Type B pancreatic cell (in vitro differentiated cells): ENCODE results near the gene PLA2G2C. TPM values are rescaled to one million over a fixed set of nuclear protein-coding genes. Genes with fewer than 3 reads are reported as not detected.

ENCODE experiments used
- DNase-seq: peaks from one replicate; pipeline ENCODE4 v3.0.0; 2021; ENCODE audit warnings: mixed read lengths; ENCODE audit not compliant: unreplicated experiment; ENCODE audit errors: extremely low spot score
- H3K27ac Mint-ChIP-seq: 2 replicates; pipeline ENCODE4 v1.8.0; 2021; ENCODE audit warnings: mild to moderate bottlenecking, mixed read lengths
- H3K27me3 Mint-ChIP-seq: 2 replicates; pipeline ENCODE4 v1.8.0; 2021; ENCODE audit warnings: mixed read lengths
- H3K36me3 Mint-ChIP-seq: 2 replicates; pipeline ENCODE4 v1.8.0; 2021; ENCODE audit warnings: mixed read lengths
- H3K4me1 Mint-ChIP-seq: one replicate; pipeline ENCODE4 v1.8.0; 2021; ENCODE audit warnings: mixed read lengths; ENCODE audit not compliant: unreplicated experiment
- H3K4me3 Mint-ChIP-seq: 2 replicates; pipeline ENCODE4 v1.8.0; 2021; ENCODE audit warnings: mild to moderate bottlenecking, mixed read lengths
- H3K9me3 Mint-ChIP-seq: 2 replicates; pipeline ENCODE4 v1.8.0; 2021; ENCODE audit warnings: mixed read lengths
- CTCF ChIP-seq: fragments of 200-600 bp; sonication (generic); conservative IDR thresholded peaks from 2 replicates; pipeline ENCODE4 v1.5.0; 2021; ENCODE audit warnings: antibody characterized with exemption, mild to moderate bottlenecking
- total RNA-seq: library from RNA; stranded (reverse); gene quantifications from 2 replicates; pipeline ENCODE4 v1.2.1, GENCODE V29; 2021; ENCODE audit warnings: low replicate concordance

PLA2G2C gene
- total RNA-seq, 1 donor from 2014 or later, result not detected

DNA sequence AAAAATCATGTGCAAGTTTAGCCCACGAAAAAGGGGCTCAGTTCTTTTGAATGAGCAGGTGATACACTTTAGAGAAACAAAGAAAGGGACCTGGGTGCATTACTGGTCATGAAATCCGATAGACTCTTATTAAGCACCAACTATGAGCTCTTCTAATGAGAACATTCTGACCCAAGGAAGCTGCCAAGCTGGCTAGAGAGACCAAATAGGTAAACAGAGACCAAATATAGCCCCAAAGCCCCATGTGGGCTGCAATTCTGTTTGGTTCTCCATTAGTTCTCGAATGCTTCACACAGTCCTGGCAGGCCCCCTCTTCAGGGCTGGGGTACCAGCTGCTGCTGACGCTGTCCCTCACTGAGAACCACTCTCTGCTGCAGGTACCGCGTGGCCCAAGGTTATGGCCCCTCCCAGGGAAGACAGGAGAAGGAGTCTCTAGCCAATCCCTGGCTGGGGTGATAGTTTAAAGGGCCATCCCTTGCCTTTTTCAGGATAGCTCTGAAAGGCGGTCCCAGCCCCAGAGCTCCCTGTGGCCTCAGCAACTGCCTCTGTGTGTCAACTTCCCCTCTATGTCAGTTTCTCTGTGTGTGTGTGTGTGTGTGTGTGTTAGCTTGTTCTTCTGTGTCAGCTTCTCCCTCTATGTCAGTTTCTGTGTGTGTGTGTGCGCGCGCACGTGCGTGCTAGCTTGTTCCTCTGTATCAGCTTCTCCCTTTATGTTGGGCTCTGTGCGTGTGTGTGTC is 7.5 kb downstream of the PLA2G2C start:
- no peak for DNase-seq
- no peak for TF ChIP-seq CTCF
- Mint-ChIP-seq H3K27ac (peak overlapping the region; percentile 88), H3K4me1 (peaks cover 18% of the 10 kb centered on the region), H3K36me3 (peaks cover 3% of the 10 kb centered on the region), H3K27me3 (peaks cover 23% of the 10 kb centered on the region), H3K9me3 (peaks cover 6% of the 10 kb centered on the region), H3K4me3 (no peak overlapping the region)

GRCh38 chr1:20174937-20175666 is 11.2 kb downstream of the PLA2G2C start:
- no peak for DNase-seq
- H3K4me3 Mint-ChIP-seq, result no peak overlapping the region
- peaks cover 4% of the 10 kb centered on the region for H3K9me3 Mint-ChIP-seq
- no peak overlapping the region for H3K27ac Mint-ChIP-seq
- TF ChIP-seq CTCF, result no peak
- peaks cover 3% of the 10 kb centered on the region for H3K4me1 Mint-ChIP-seq
- peaks cover 22% of the 10 kb centered on the region for H3K27me3 Mint-ChIP-seq
- H3K36me3 Mint-ChIP-seq, result peaks cover 2% of the 10 kb centered on the region

DNA sequence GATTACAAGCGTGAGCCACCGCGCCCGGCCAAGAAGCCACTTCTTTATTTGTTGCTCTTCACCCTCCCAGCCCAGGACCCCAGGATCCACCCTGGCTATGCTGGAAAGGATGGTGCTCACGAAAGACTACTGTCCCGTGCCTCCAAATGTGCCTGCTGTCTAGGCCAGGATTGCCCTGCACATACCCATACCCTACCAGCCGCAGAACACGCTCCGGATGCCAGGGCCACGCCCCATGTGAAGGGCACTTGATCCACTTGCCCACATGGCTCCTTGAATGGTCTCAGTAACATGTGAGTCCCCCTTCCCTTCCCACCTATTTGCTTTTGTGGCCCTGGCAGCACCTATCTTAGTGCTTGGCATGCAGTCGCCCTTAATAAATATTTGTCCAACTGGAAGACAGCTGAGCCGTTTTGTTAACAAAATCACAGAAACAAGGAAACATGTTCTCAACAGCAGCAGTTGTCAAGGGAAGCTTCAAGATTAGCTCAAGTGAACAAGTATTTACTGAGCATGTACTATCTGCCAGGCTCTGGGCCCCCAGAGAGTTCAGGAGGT is 14.2 kb downstream of the PLA2G2C start:
- no peak for DNase-seq
- no peaks in the 10 kb centered on the region for H3K36me3 Mint-ChIP-seq
- no peak overlapping the region for H3K27ac Mint-ChIP-seq
- peaks cover 11% of the 10 kb centered on the region for H3K27me3 Mint-ChIP-seq
- no peak overlapping the region for H3K4me3 Mint-ChIP-seq
- H3K9me3 Mint-ChIP-seq, result no peaks in the 10 kb centered on the region
- no peaks in the 10 kb centered on the region for H3K4me1 Mint-ChIP-seq
- no peak for TF ChIP-seq CTCF

GRCh38 chr1:20169932-20170331 is 16.4 kb downstream of the PLA2G2C start:
- no peak overlapping the region for H3K27ac Mint-ChIP-seq
- no peak overlapping the region for H3K4me3 Mint-ChIP-seq

More at GRCh38 chr1:20169932-20170331, 16.4 kb downstream of the PLA2G2C start:
- Mint-ChIP-seq H3K36me3 (no peaks in the 10 kb centered on the region), H3K9me3 (peaks cover 5% of the 10 kb centered on the region), H3K27me3 (peaks cover 16% of the 10 kb centered on the region), H3K4me1 (no peaks in the 10 kb centered on the region)
- TF ChIP-seq CTCF, result no peak
- no peak for DNase-seq
